OCI-LY7 (cell line): Measurements from ENCODE around the gene TMA7B. TPM values are rescaled to one million over a fixed set of nuclear protein-coding genes. Genes with fewer than 3 reads are reported as not detected.

Source experiments
- BruUV-seq: library from RNA; stranded (reverse); fragments of 400-500 nt; replicated peaks from 2 replicates; lab custom pipeline; 2021; lab: Mats Ljungman, UMichigan
- CTCF ChIA-PET: fragments of 300-600 bp; sonication (Branson Sonifier 250); formaldehyde crosslinking; loops from one replicate; lab custom pipeline; 2022; ENCODE audit warnings: antibody characterized with exemption; ENCODE audit not compliant: unreplicated experiment; lab: Charles Lee
- POLR2A ChIA-PET: fragments of 300-600 bp; sonication (Branson Sonifier 250); formaldehyde crosslinking; loops from one replicate; lab custom pipeline; 2022; ENCODE audit warnings: antibody characterized with exemption; lab: Charles Lee
- DNase-seq: peaks from one replicate; pipeline ENCODE4 v3.0.0-alpha.2; 2015; ENCODE audit warnings: low spot score
- H2AFZ ChIP-seq: fragments of 200-600 bp; sonication (generic), shearing (Covaris generic); 2 replicates; pipeline ENCODE4 v1.6.1; 2014; ENCODE audit warnings: mild to moderate bottlenecking, antibody characterized with exemption, low read length, moderate library complexity
- H3K27ac ChIP-seq: fragments of 200-600 bp; sonication (generic); 2 replicates; pipeline ENCODE4 v1.5.1; 2014; ENCODE audit warnings: mixed run types, low read depth, mild to moderate bottlenecking, moderate library complexity, low read length, inconsistent platforms; ENCODE audit not compliant: poor library complexity, severe bottlenecking
- H3K36me3 ChIP-seq: fragments of 200-600 bp; sonication (generic); 2 replicates; pipeline ENCODE4 v1.6.1; 2014; ENCODE audit warnings: mild to moderate bottlenecking, antibody characterized with exemption, low read length, moderate library complexity, mixed read lengths; ENCODE audit not compliant: insufficient read depth
- H3K4me1 ChIP-seq: fragments of 200-600 bp; sonication (generic); 2 replicates; pipeline ENCODE4 v1.5.1; 2014; ENCODE audit warnings: mild to moderate bottlenecking, low read length; ENCODE audit not compliant: insufficient read depth, poor library complexity, severe bottlenecking
- H3K4me2 ChIP-seq: fragments of 200-600 bp; sonication (generic); 2 replicates; pipeline ENCODE4 v1.6.1; 2014; ENCODE audit warnings: mild to moderate bottlenecking, low read length
- H3K4me3 ChIP-seq: fragments of 200-600 bp; sonication (generic); 2 replicates; pipeline ENCODE4 v1.5.1; 2014; ENCODE audit warnings: mild to moderate bottlenecking, low read depth, low read length; ENCODE audit not compliant: poor library complexity, severe bottlenecking
- H3K79me2 ChIP-seq: fragments of 200-600 bp; sonication (generic); 2 replicates; pipeline ENCODE4 v1.6.1; 2016; ENCODE audit warnings: low read depth, mild to moderate bottlenecking, low read length, moderate library complexity, mixed read lengths; ENCODE audit not compliant: insufficient read depth
- H3K9me2 ChIP-seq: fragments of 200-600 bp; sonication (generic); 2 replicates; pipeline ENCODE4 v1.6.1; 2016; ENCODE audit warnings: mild to moderate bottlenecking, low read length, mixed read lengths; ENCODE audit not compliant: insufficient read depth
- H3K9me3 ChIP-seq: fragments of 200-600 bp; sonication (generic); 2 replicates; pipeline ENCODE4 v1.6.1; 2014; ENCODE audit warnings: mild to moderate bottlenecking, mixed run types, low read length, mixed read lengths
- H4K20me1 ChIP-seq: fragments of 200-600 bp; sonication (generic); 2 replicates; pipeline ENCODE4 v1.6.1; 2014; ENCODE audit warnings: mild to moderate bottlenecking, antibody characterized with exemption, low read length, moderate library complexity, mixed read lengths; ENCODE audit not compliant: insufficient read depth
- CTCF ChIP-seq: fragments of 200-600 bp; sonication (generic); conservative IDR thresholded peaks from 2 replicates; pipeline ENCODE4 v1.5.1; 2014; ENCODE audit warnings: mild to moderate bottlenecking, antibody characterized with exemption, low read length, moderate library complexity, mixed read lengths
- EZH2phosphoT487 ChIP-seq: fragments of 200-600 bp; sonication (generic); IDR thresholded peaks from 2 replicates; pipeline ENCODE4 v1.6.1; 2018; ENCODE audit warnings: low read depth, borderline replicate concordance, mild to moderate bottlenecking, mixed run types, antibody characterized with exemption, low read length, moderate library complexity, mixed read lengths
- intact Hi-C: fragments of 100-400 bp; cut with micrococcal nuclease; formaldehyde crosslinking; loops from one replicate; pipeline ENCODE4 v1.10.0; 2022; ENCODE audit not compliant: unreplicated experiment
- total RNA-seq, 2 experiments: library from RNA; depleted of rRNA in 1 of 2; stranded (reverse); fragments of >200 nt in 1 of 2; shearing (Covaris generic) in 1 of 2; gene quantifications; 2 replicates each; pipeline ENCODE4 v1.2.3, GENCODE V29; 2014 to 2022

The TMA7B gene
- total RNA-seq, 2 experiments from 2014 or later, result not detected

GRCh38 chr22:39942439-39943230, 17.6 kb upstream of the TMA7B start:
- BruUV-seq, result no TSS peak
- peaks cover 30% of the 10 kb centered on the region for H3K4me1 ChIP-seq
- H3K79me2 ChIP-seq, result no peaks in the 10 kb centered on the region
- no peaks in the 10 kb centered on the region for H3K36me3 ChIP-seq
- CTCF ChIA-PET, result interaction anchor here (0.6 kb wide), 1 partner anchor 94 kb away, joined by 3 read pairs; no protein-coding TSS in a partner anchor
- H4K20me1 ChIP-seq, result no peaks in the 10 kb centered on the region
- no peaks in the 10 kb centered on the region for H3K9me2 ChIP-seq
- TF ChIP-seq CTCF (no peak), EZH2phosphoT487 (no peak)
- no peak overlapping the region for H3K27ac ChIP-seq
- DNase-seq, result no peak
- no peaks in the 10 kb centered on the region for H3K9me3 ChIP-seq
- H2AFZ ChIP-seq, result no peak overlapping the region
- no peak overlapping the region for H3K4me2 ChIP-seq
- intact Hi-C loops, result loop anchor here (10.0 kb wide), 1 partner anchor 408 kb away; the partner anchor contains the start of gene RPS19BP1
- H3K4me3 ChIP-seq, result no peak overlapping the region
- POLR2A ChIA-PET, result no interaction called here

GRCh38 chr22:39943337-39943736, 16.9 kb upstream of the TMA7B start:
- TF ChIP-seq CTCF (peak; percentile 55), EZH2phosphoT487 (no peak)
- peak; percentile 35 for DNase-seq
- H3K9me3 ChIP-seq, result no peaks in the 10 kb centered on the region
- intact Hi-C loops, result loop anchor here (10.0 kb wide), 1 partner anchor 409 kb away; the partner anchor contains the start of gene RPS19BP1
- no peaks in the 10 kb centered on the region for H4K20me1 ChIP-seq
- H3K79me2 ChIP-seq, result no peaks in the 10 kb centered on the region
- POLR2A ChIA-PET, result interaction anchor here (0.5 kb wide), 1 partner anchor 46 kb away, joined by 3 read pairs; no protein-coding TSS in a partner anchor
- no TSS peak for BruUV-seq
- peaks cover 37% of the 10 kb centered on the region for H3K4me1 ChIP-seq
- no peak overlapping the region for H3K27ac ChIP-seq
- no peaks in the 10 kb centered on the region for H3K36me3 ChIP-seq
- no peak overlapping the region for H2AFZ ChIP-seq
- CTCF ChIA-PET, result interaction anchor here (0.6 kb wide), 1 partner anchor 93 kb away, joined by 3 read pairs; no protein-coding TSS in a partner anchor
- no peaks in the 10 kb centered on the region for H3K9me2 ChIP-seq
- no peak overlapping the region for H3K4me2 ChIP-seq
- H3K4me3 ChIP-seq, result no peak overlapping the region
